ENCODE measurements around the gene FHL3. TPM values are rescaled to one million over a fixed set of nuclear protein-coding genes. Genes with fewer than 3 reads are reported as not detected.

FHL3 gene
- total RNA-seq, 1 donor from 2014 or later = 14.2 TPM

GRCh38 chr1:38030596-38031512 lies 25.5 kb upstream of the FHL3 start:
- H3K4me3 ChIP-seq (ENCODE audit: low read depth, low read length) = no peak overlapping the region
- DNase-seq (ENCODE audit: low read depth) = no peak
- no peak for TF ChIP-seq CTCF (conservative IDR thresholded peaks at IDR 0.05; ENCODE audit: low read depth, low read length)

- TF ChIP-seq CTCF (conservative IDR thresholded peaks at IDR 0.05; ENCODE audit: low read depth, low read length) = no peak
- H3K4me3 ChIP-seq (ENCODE audit: low read depth, low read length) = peak overlapping the region; percentile 12
- no peak for DNase-seq (ENCODE audit: low read depth)
Observed at GRCh38 chr1:38029685-38030511, 24.6 kb upstream of the FHL3 start.

- DNase-seq (ENCODE audit: low read depth) = no peak
- H3K4me3 ChIP-seq (ENCODE audit: low read depth, low read length) = no peak overlapping the region
- no peak for TF ChIP-seq CTCF (conservative IDR thresholded peaks at IDR 0.05; ENCODE audit: low read depth, low read length)
Observed at GRCh38 chr1:38029081-38029681, 23.9 kb upstream of the FHL3 start.

- peak; percentile 33 for TF ChIP-seq CTCF (conservative IDR thresholded peaks at IDR 0.05; ENCODE audit: low read depth, low read length)
- no peak for DNase-seq (ENCODE audit: low read depth)
- no peak overlapping the region for H3K4me3 ChIP-seq (ENCODE audit: low read depth, low read length)
Observed at GRCh38 chr1:38028671-38029070, 23.4 kb upstream of the FHL3 start.

GRCh38 chr1:38028105-38028591 lies 22.8 kb upstream of the FHL3 start:
- TF ChIP-seq CTCF (conservative IDR thresholded peaks at IDR 0.05; ENCODE audit: low read depth, low read length) = no peak
- H3K4me3 ChIP-seq (ENCODE audit: low read depth, low read length) = no peak overlapping the region
- no peak for DNase-seq (ENCODE audit: low read depth)

- no peak for TF ChIP-seq CTCF (conservative IDR thresholded peaks at IDR 0.05; ENCODE audit: low read depth, low read length)
- H3K4me3 ChIP-seq (ENCODE audit: low read depth, low read length) = no peak overlapping the region
- no peak for DNase-seq (ENCODE audit: low read depth)
Observed at GRCh38 chr1:38027201-38028104, 22.1 kb upstream of the FHL3 start.
